ENCODE measurements around the gene ACSM3.
A peak's percentile ranks its signal among the peaks of the same experiment; 100 is the strongest.
"Not testable (repeated sequence)": the region's sequence is repeated elsewhere in the genome, so short reads cannot be mapped to it uniquely, and the experiment has no call there.

ACSM3 gene

DNA sequence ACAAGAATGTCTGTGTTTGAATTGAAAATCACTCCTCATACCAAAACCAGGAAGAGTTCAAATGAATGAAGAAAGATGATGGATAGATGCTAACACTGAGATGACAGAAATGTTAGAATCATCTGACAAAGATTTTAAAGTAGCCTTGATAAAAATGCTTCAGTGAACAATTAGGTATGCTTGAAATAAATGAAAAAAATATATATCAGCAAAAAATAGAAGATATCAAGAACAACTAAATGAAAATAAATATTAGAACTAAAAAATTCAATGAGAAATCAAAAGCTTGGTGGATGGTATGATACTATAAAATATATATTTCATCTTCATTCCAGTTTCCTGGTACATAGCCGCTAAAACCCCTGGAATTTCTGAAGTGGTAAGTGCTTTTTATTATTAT is 8.6 kb upstream of the ACSM3 start:
- no peak for DNase-seq (ENCODE audit: low read depth, low spot score)

DNA sequence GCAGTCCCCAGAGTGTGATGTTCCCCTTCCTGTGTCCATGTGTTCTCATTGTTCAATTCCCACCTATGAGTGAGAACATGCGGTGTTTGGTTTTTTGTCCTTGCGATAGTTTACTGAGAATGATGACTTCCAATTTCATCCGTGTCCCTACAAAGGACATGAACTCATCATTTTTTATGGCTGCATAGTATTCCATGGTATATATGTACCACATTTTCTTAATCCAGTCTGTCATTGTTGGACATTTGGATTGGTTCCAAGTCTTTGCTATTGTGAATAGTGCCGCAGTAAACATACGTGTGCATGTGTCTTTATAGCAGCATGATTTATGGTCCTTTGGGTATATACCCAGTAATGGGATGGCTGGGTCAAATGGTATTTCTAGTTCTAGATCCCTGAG is 8.0 kb upstream of the ACSM3 start:
- not testable (repeated sequence) for DNase-seq (ENCODE audit: low read depth, low spot score)

DNA sequence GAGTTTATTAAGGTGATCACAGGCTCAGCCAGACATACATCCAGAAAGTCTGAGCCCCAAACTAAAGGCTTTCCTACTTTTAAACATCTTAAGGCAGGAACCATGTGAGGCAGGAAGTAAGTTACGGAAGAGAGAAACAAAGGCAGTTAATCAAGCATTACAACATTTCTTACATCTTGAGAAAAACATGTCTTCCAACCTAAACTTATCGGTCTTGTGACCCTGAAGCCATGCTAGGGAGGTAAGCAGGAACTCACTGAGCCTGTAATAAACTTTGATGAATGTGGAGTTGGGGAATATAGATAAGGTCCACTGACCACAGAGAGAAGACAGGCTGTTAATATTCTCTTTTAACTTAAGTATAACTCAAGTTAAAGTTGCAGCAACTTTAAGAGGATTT is 3.5 kb upstream of the ACSM3 start:
- no peak for DNase-seq (ENCODE audit: low read depth, low spot score)

DNA sequence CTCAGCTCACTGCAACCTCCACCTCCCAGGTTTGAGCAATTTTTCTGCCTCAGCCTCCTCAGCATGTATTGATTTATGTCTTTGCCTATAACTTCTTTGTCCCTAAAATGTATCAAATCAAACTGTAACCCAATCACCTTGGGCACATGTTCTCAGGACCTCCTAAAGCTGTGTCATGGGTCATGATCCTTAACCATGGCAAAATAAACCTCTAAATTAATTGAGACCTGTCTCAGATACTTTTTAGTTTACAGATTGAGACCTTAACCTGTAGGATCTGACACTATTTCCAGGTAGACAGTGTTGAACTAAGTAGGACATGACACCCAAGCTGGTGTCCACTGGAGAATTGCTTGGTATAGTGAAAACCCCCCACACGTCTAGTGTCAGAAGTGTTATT is 2.6 kb upstream of the ACSM3 start:
- DNase-seq (ENCODE audit: low read depth, low spot score), result no peak

DNA sequence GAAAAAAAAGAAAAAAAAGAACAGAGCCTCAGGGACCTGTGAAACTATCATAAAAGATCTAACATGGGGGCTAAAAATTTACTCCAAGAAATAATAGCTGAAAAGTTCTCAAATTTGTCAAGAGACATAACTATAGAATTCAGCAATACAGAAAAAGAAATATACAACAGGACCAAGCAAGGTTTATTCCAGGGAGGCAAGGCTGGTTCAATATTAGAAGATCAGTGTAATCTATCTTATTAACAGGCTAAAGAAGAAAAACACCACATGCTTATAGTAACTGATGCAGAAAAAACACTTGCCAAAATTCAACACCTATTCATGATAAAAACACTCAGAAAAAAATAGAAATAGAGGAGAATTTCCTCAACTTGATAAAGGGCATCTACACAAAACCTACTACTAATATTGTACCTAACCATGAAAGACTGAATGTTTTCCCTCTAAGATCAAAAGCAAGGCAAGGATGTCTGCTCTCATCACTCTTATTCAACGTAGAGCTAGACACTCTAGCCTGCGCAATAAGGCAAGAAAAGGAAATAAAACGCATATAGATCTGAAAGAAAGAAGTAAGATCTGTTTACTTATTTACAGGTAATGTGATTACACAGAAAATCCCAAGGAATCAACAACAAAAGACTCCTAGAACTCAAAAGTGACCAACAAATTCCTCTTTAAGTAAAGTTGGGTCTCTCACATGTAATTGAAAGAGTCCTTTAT is 1.2 kb upstream of the ACSM3 start:
- no peak for DNase-seq (ENCODE audit: low read depth, low spot score)

DNA sequence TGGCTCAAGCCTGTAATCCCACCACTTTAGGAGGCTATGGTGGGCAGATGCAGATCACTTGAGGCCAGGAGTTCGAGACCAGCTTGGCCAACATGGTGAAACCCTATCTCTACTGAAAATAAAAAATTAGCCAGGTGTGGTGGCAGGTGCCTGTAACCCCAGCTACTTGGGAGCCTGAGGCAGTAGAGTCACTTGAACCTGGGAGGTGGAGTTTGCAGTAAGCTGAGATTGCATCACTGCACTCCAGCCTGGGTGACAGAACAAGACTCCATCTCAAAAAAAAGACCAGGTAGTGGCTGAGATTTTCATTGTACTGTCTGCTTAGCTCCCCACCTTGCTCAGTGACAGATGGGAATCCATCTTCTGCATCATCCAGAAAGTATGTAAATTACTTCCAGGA is 634 bp downstream of the ACSM3 start:
- not testable (repeated sequence) for DNase-seq (ENCODE audit: low read depth, low spot score)

DNA sequence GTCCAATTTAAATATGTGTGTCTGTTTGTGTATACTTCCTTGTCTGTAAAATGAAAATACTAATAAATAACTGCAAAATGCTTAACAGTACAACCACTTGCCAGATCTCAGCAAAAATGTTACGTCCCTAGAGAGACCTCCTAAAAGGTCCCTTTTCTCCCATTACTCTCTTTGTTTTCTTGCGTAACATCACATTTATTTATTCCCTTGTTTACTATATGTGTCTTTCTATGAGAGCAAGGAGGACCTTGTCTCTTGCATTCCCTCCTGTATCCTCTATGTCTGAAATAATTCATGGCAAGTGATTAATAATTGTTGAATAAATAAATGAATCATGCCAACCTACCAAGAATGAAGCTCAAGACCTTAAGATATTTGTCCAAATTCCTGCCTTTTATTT is 1.9 kb downstream of the ACSM3 start:
- no peak for DNase-seq (ENCODE audit: low read depth, low spot score)

DNA sequence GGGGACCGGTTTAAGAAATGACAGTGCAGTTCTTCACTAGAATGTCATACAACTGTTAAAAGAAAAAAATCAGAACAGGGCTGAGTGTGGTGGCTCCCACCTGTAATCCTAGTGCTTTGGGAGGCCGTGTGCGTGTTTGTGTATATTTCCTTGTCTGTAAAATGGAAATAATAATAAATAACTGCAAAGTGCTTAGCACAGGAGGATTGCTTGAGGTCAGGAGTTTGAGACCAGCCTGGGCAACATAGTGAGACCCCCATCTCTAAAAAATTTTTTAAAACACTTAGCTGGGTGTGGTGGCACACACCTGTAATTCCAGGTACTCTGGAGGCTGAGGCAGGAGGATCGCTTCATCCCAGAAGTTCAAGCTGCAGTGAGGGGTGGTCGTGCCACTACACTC is 2.5 kb downstream of the ACSM3 start:
- DNase-seq (ENCODE audit: low read depth, low spot score), result no peak

DNA sequence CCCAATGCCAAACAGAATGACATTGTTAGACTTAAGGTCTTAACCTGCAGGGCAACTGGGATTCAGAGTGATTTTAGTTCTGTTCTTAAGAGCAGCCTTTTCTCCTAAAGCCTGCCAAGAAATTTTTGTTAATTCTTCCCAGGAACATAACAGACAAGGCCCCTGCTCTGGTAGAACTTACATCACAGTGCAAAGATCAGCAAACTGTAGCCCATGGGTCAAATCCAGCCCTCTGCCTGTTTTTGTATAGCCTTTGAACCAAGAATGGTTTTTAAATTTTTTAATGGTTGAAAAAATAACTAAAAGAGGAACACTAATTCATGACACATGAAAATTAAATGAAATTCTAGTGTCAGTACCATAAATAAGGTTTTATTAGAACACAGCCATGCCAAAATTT is 3.8 kb downstream of the ACSM3 start:
- no peak for DNase-seq (ENCODE audit: low read depth, low spot score)

DNA sequence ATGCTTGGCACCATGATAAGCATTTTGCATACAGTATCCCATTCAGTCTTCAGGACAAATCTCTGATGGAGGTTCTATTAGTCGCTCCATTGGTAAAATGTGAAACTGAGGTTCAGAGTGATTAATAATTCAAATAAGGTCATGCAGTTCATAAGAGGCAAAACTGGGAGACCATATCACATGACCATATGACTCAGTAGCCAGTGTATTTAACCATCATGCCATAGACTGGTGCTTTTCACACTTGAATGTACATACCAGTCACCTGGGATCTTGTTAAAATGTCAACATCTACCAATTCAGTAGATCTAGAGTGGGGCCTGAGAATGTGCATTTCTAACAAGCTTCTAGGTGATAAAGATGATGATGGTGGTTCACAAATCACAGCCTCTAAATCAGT is 4.3 kb downstream of the ACSM3 start:
- DNase-seq (ENCODE audit: low read depth, low spot score), result no peak

DNA sequence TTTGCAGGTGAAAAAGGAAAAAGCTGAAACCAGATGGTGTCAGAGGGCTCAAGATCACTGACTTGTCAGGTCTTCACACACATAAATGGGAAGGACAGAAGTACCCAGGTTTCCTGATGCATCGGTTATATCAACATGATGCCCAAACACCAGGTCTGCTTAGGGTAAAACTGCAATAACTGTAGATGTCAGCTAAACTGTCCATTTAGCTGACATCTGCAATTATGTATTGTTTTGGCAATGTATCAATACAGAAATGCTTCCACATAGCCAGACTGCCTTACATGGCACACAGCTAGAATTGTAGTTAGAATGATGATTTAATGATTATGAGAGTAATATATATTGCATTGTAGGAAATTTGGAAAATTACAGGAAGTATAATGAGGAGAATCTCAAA is 5.0 kb downstream of the ACSM3 start:
- no peak for DNase-seq (ENCODE audit: low read depth, low spot score)

DNA sequence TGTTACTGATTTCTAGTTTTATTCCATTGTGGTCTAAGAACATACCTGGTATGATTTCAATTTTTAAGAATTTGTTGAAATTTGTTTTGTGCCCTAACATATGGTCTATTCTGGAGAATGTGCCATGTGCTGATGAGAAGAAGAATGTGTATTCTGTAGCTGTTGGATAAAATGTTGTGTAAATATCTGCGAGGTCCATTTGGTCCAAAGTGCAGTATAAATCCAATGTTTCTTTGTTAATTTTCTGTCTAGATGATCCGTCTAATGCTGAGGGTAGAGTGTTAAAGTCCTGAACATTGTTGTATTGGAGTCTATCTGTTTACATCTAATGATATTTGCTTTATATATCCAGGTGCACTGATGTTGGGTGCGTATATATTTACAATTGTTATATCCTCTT is 9.9 kb downstream of the ACSM3 start:
- DNase-seq (ENCODE audit: low read depth, low spot score), result no peak

DNA sequence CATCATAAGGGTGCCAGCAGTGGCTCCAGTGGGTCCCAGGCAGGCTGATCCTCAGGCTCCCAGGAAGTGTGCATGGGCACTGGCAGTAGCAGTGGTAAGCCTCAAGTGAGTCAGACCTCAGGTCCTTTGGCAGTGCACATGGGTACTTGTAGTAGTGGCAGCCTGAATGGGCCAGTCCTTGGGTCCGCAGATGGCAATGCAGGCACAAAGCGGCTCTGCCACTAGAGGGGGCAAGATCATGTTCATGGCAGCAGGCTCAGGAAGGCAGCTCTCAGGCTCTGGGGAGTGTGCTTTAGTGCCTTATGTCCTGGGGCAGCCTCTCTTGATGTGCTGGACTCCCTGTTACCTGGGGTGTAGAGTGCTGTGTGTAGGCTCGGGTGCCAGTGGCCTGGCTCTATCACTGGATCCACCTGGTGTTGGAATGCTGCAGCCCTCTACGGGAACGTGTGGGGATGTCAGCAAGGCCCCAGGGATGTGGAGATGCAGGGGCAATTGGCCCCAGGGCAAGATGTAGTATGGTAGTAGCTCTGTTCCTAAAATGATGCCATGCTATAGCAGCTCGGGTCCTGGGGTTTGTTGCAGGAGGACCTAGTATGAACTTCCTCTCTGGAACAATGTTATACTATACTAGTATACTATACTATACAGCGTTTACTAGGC is 11.0 kb downstream of the ACSM3 start:
- peak; percentile 71 for DNase-seq (ENCODE audit: low read depth, low spot score)

DNA sequence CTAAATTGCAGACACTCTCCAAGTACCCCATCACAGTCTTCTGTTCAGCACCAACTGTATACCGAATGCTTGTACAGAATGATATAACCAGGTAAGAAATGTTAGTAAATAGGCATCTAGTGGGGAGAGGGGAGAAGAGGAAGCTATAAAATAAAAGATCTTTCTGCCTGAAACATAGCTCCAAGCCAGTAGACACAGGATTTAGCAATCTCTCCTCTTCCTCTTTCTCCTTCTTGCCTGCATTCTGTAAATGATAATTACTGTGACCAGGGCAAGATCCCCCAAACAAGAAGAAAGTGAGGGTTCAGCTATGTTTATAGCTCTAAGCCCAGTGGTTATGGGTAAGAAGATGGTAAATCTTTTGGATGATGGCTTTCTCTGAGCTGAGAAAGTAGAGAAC is 17.9 kb downstream of the ACSM3 start:
- DNase-seq (ENCODE audit: low read depth, low spot score), result no peak

DNA sequence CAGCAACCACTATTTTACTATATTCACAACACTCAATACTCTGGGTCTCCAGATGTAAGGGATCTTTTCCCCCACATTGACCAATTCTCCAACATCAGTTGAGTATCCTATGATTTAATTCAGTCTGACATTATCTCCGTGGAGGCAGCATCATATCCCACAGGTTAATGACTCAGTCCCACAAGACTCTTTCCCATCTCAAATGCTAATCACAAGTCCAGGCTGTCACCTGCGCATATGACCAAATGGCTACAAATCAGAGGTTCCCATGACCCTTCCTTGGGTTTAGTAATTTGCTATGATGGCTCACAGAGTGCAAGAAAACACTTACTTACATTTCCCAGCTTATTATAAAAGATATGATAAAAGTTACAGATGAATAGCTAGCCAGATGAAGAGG is 18.7 kb downstream of the ACSM3 start:
- no peak for DNase-seq (ENCODE audit: low read depth, low spot score)

DNA sequence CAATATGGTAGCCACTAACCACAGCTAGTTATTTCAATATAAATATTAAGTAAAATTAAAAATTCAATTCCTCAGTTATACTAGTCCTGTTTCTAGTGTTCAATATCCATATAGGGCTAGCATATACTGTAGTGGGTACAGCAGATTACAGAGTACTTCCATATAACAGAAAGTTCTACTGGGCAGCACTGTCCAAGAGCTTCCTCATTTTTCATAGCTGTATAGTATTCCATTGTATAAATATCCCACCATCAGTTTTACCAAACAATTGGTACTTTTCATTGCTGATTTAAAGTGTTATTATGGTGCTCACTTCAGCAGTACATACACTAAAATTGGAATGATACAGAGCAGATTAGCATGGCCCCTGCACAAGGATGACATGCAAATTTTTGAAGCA is 20.4 kb downstream of the ACSM3 start:
- no peak for DNase-seq (ENCODE audit: low read depth, low spot score)

DNA sequence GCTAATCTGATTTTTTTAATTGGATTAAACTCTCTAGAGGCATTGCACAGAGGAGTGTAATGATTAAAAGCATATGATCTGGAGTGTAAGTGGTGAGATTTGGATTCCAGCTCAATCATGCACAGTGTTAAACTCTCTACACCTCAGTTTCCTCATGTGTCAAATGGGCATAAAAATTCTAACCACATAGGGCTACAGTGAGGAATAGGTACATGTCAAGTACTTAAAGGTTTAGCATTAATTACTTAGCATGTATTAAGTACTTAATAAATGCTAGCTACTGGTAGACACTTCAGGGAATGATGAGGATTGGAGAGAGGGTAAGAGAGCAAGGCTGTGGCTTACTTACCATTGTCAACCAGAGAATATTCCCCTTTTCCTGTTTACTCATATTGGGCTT is 25.3 kb downstream of the ACSM3 start:
- no peak for DNase-seq (ENCODE audit: low read depth, low spot score)

DNA sequence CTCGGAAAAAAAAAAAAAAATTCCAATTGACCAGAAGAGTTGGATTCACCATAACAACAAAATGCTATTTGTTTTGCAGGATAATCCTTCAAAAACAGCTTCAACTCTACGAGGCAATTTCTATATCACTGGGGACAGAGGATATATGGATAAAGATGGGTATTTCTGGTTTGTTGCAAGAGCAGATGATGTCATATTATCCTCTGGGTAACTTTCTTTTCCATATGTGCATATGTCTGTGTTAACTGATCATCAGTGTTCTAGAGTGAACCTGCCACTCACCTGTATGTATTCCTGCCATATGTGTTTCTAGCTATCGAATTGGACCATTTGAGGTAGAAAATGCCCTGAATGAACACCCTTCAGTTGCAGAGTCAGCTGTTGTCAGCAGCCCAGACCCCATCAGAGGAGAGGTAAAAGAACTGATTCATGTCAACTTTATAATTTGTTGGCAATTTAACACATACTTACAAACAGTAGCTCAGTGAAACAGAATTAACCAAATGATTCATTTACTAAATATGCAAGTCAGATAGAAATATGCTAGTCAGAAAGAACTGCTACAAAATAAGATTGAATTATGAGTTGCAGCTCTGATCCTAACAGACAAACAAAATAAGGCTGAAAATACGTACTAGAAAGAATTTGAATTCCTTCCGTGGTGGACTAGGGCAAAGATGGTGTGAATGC is 28.3 kb downstream of the ACSM3 start:
- peak; percentile 37 for DNase-seq (ENCODE audit: low read depth, low spot score)

DNA sequence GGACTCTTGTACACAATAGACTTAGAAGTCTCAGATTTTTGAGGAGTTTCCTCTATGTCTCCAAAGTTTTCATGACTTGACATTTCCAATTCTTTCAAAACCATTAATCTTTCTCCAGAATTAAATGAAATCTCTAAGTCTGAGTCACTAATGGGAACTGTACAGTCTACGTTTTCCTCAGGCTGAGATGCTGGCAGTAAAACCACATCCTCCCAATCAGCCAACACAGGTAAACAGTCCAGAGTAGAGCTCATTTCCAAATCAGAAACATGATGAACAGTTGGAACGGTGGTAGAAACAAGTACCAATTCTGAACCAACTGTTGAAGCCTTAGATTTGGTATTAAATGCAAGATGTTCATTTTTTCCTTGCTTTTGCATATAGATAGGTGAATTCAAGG is 34.5 kb downstream of the ACSM3 start:
- peak; percentile 25 for DNase-seq (ENCODE audit: low read depth, low spot score)

DNA sequence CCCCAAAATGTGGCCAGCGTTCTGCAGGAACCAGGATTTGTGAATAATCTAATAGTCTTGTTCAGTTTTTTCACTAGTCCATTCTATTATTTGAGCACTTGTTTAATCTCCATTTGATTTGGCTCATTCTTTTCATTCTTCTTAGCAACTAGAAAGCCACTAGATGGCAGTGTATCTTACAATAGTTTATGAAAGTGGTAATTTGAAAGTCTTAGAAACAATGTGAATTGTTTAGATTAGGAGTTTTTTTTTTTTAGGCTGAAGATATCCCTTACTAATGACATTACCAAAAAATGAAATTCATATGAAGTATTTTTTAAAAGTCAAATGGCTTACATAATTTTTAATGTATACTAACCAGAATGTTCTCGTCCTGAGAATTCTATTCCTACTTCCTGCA is 35.8 kb downstream of the ACSM3 start:
- peak; percentile 28 for DNase-seq (ENCODE audit: low read depth, low spot score)

DNA sequence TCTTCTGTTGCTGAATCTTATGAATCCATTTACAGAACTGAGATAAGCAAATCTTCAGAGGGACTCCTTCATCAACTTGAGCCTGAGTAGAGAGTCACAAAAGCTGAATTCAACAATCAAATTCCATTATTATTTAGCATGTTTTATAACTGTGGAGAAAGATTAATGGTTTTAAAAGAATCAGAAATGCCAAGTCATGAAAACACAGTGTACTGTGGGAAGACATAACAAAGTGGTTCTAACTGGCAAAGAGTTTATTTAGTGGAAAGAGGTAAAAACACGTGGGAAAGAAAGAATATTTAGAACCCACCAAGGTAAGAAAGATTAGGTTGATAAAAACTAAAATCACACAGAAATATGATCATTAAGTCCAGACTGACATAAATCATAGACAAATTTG is 37.5 kb downstream of the ACSM3 start:
- no peak for DNase-seq (ENCODE audit: low read depth, low spot score)

DNA sequence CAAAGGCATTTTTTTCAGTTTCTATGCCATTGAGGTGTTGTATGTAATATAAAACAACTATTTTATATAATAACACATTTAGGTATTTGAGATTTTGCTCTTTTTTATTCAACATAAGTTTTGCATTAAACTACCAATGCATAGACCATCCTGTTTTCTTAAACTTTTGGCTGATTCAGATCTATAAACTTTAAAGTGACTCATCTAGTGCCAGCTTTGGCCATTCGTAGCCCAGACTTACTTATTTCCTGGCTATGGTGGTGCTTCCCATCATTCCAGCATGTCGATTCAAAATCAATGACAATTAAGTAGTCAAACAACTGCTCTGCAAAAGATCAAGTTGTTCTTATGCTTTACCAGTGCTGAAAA is 39.4 kb downstream of the ACSM3 start:
- DNase-seq (ENCODE audit: low read depth, low spot score), result no peak

DNA sequence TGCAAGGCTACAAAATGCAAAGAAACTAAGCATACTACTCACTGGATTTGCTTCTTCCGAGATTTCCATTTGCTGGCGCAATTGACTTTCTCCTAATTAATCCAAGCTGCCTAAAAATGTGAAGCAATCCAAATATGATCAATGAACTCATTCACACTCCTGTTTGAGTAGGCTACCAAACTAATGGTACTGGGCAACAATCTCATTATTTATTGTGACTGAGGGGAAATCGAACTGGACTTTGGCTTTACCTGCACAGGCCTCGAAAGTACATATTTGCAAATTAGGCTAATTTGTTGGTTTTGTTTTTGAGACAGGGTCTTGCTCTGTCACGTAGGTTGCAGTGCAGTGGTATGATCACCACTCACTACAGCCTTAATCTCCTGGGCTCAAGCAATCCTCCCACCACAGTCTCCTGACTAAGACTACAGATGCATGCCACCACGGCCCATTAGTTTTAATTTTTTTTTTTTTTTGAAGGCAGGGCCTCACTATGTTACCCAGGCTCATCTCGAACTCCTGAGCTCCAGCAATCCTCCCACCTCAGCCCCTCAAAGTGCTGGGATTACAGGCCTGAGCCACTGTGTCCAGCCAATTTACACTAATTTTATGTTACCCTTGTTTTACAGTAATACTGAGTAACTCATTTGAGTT is 39.9 kb downstream of the ACSM3 start:
- DNase-seq (ENCODE audit: low read depth, low spot score), result no peak

All from astrocyte of the hippocampus (primary cell).